Measurements from ENCODE around the gene UBFD1. TPM values are rescaled to one million over a fixed set of nuclear protein-coding genes. Genes with fewer than 3 reads are reported as not detected.
"Not testable (repeated sequence)": the region's sequence is repeated elsewhere in the genome, so short reads cannot be mapped to it uniquely, and the experiment has no call there.

The UBFD1 gene
- 113 and 132 TPM in 2 replicates for polyA plus RNA-seq (2014; cell fraction: cytosol; rRNA removed)
- 99.1 and 107 TPM in 2 replicates for polyA plus RNA-seq (2014; cell fraction: nucleus; rRNA removed)

DNA sequence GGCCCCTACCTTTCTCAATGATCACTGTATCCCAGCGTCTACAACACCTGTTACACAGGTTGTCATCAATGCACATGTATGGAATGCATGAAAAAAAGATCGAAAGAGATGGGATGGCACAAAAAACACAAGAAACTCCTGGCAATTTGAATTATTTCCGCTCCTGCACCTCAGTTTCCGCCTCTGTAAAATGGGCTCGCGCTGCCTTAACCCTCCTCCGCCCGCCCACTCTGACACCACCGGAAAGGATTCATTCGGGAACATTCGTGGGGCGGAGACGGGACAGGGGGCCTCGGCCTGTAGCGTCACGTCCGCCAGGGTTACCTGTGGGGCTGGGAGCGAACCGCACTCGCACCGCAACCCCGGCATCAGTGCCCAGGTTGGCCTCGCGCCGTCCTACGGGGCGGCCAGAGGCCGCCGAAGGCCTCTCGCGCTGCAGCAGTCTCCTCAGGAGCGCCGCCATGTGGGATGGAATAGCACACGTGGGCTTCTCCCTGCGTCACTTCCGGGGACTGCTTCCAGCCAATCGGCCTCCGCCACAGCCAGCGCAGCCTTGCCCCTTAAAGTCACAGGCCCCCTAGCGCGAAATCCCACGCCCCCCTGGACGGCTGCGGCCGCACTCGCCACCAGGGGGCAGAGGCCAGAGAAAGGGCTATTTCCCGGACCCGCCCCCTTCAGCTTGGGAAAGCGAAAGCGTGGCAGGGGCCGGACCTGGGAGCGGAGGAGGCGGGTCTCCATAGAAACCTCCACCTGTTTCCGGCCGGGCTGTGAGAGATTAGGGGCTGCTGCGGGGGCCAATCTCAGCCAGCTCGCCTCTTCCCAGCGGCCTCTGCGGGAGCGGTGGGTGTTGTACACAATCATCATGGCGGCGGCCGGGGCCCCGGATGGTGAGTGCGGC, at the start of gene UBFD1, which contains the start of gene EARS2:
UBFD1 (plus strand) TSS at position 847 of the 898 bp plus-strand sequence; CDS start at position 863, 16 bp downstream.
EARS2 (minus strand) TSS at position 470 of the 898 bp plus-strand sequence; CDS start at position 463, 7 bp downstream.
- DNase-seq (ENCODE audit: low spot score): peak; percentile 99

GRCh38 chr16:23508589-23509440, 48.7 kb upstream of the UBFD1 start:
- peak; percentile 17 for DNase-seq (ENCODE audit: low spot score)

GRCh38 chr16:23509441-23509754, 48.1 kb upstream of the UBFD1 start:
- DNase-seq (ENCODE audit: low spot score): no peak

DNA sequence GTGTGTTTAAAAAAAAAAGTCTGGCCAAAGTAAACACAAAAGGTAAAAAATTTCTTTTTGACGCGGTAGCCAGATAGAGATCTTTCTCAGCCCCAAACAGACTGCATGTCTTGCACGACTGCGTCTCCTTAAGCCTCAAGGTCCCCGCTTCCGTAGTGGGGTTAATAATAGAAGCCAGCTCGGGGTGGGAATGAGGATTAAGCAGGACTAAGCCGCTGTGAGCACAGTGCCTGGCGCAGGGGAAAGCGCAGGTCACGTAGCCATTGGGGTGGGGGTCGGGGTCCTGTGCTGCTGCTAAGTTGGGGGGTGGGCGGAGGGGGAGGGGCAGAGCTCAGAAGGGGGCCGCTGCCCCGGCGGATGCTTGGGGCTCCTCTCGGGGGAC, 47.8 kb upstream of the UBFD1 start:
- no peak for DNase-seq (ENCODE audit: low spot score)

GRCh38 chr16:23510164-23510914, 47.2 kb upstream of the UBFD1 start, which contains the start of gene GGA2:
TSS of gene GGA2 (minus strand) at chr16:23510494. CDS start at chr16:23510411, 83 bp downstream.
- DNase-seq (ENCODE audit: low spot score): peak; percentile 80

DNA sequence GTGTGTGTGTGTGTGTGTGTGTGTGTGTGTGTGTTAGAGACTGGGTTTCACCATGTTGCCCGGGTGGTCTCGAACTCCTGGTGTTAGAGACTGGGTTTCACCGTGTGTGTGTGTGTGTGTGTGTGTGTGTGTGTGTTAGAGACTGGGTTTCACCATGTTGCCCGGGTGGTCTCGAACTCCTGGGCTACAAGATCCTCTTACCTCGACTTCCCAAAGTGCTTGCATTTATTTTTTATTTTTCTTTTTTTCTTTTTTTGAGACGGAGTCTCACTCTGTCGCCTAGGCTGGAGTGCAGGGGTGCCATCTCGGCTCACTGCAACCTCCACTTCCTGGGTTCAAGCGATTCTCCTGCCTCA, 46.6 kb upstream of the UBFD1 start:
- DNase-seq (ENCODE audit: low spot score): not testable (repeated sequence)

- DNase-seq (ENCODE audit: low spot score): no peak
Observed at GRCh38 chr16:23511731-23512130, 45.8 kb upstream of the UBFD1 start.

DNA sequence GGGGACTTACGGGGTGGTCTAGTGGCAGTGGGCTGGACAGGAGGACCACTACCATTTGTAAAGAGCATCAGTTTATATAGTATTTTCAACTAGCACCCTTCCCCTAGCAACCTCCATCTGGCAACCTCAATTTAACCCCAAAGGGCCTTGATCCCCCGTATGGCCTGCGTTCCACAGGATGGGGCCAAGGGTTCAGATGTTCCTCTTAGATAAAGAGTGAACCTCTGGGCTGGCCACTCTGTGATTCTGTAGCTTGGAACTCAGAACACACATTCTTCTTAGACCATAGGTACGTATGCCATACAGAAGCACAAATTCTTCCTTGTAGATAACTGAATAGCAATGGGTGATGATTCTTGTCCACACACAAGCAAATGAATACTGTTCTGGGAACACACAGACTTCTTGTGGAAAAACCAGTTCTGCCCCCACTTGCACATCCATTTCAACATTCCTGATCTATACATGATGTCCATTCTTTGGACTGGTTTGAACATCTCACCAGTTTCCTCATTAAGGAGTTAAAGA, 45.3 kb upstream of the UBFD1 start:
- DNase-seq (ENCODE audit: low spot score): no peak

DNA sequence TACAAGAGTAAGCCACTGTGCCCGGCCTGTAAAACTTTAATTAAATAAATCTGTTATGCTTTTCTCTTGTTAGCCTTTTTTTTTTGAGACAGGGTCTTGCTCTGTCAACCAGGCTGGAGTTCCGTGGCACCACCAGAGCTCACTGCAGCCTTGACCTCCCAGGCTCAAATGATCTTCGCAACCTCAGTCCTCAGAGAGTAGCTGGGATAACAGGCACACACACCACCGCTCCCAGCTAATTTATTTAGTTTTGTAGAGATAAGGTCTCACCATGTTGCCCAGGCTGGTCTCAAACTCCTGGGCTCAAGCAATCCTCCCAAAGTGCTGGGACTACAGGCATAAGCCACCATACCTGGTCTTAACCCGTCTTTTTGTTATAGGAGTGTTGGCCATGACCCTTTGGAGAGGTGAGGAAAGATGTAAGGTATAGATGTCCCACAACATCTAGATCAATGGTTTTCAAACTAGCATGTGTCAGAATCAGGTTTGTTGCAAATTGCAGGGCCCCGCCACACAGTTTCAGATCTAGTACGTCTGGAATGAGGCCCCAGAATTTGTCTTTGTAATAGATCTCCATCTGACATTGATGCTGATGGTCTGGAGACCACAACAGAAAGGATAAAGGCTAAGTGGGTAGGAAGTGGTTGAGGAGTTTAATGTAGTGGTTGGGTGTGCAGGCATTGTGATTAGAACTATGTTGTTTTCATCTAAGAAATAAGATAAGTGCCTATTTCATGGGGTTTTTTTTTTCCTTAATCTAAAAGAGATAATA, 43.0 kb upstream of the UBFD1 start:
- peak; percentile 70 for DNase-seq (ENCODE audit: low spot score)

GRCh38 chr16:23515881-23516280, 41.6 kb upstream of the UBFD1 start:
- no peak for DNase-seq (ENCODE audit: low spot score)

- no peak for DNase-seq (ENCODE audit: low spot score)
Observed at GRCh38 chr16:23516366-23517137, 41.0 kb upstream of the UBFD1 start.

DNA sequence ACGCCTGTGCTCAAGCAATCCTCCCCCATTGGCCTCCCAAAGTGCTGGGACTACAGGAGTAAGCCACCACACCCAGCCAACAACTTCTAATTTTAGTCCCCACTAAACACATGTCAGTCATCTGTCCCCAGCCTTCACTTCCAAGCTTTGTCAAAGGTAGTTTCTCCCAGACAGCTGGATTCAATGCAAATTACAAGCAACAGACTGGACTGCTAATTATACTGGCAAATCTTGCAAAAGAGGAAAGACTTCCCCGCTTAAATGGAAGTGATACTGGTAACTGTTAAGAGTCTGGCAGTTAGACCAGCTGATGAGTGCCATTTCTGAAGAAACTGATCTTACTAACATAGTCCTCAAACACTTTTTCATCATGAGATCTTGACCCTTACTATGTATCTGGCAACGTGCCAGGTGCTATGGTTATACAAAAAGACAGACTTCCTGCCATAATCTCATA, 39.1 kb upstream of the UBFD1 start:
- no peak for DNase-seq (ENCODE audit: low spot score)

DNA sequence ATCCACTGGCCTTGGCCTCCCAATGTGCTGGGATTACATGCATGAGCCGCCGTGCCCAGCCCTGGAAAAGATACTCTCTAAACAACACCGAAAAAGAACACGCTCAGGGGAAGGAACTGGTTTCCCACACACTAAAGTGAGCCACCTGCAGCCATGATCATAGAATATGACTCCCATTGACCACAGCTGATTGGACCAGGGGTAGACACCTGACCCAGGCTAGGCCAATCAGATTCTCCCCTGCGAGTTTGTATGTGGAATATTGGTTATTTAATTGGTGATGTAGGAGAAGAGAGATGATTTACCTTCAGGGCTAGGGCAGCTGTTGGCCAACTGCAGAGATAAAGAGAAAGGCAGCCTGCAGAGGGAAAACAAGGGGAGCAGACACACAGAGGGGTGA, 38.2 kb upstream of the UBFD1 start:
- no peak for DNase-seq (ENCODE audit: low spot score)

GRCh38 chr16:23520500-23520899, 37.0 kb upstream of the UBFD1 start:
- no peak for DNase-seq (ENCODE audit: low spot score)

DNA sequence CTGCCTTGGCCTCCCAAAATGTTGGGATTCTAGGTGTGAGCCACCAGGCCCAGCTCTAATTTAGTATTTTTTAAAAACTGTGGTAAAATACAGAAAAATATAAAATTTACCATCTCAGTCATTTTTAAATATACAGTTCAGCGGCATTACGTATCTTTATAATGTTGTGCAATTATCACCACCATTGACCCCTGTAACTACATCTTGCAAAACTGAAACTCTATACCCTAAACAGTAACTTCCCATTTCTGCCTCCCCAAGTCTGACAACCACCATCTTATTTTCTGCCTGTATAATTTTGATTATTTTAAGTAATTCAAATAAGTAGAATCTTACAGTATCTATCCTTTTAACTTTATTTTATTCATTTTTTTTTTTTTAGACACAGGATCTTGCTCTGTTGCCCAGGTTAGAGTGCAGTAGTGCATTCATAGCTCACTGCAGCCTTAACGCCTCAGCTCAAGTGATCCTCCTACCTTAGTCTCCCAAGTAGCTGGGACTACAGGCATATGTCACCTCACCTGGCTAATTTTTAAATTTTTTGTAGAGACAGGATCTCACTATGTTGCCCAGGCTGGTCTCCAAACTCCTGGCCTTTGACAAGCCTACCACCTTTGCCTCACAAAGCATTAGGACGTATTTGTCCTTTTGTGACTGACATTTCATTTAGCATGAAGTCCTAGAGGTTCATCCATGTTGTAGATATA, 36.3 kb upstream of the UBFD1 start:
- no peak for DNase-seq (ENCODE audit: low spot score)

GRCh38 chr16:23521965-23522364, 35.6 kb upstream of the UBFD1 start:
- DNase-seq (ENCODE audit: low spot score): no peak

DNA sequence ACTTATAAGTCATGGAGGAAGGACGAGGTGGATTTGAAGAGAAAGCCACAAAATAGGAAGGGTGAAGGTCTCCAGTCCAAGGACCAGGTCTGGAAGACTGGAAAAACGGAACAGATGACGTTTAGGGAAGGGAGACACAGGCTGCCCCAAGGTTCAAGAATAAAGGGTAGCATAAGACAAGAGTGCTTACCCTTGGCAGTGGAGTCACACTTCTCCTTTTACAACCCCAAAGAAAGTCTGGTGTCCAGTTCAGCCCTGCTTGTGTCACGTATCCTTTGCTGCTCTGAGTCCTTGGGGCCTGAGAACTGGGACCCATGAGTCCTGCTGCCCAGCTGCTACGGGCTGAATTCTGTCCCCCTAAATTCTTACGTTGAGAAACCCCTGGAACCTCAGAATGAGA, 34.2 kb upstream of the UBFD1 start:
- no peak for DNase-seq (ENCODE audit: low spot score)

GRCh38 chr16:23523876-23524385, 33.6 kb upstream of the UBFD1 start:
- DNase-seq (ENCODE audit: low spot score): no peak

- no peak for DNase-seq (ENCODE audit: low spot score)
Observed at GRCh38 chr16:23524886-23525285, 32.6 kb upstream of the UBFD1 start.
